GM10266 (cell line): ENCODE data around the gene STK4.

Source experiments
- DNase-seq: peaks from one replicate; pipeline ENCODE4 v3.0.0; 2012; ENCODE audit errors: extremely low spot score
- TF ChIP-seq, protein P1 (sequence below): IDR thresholded peaks from 2 replicates; pipeline ENCODE4 v1.5.1; 2012; ENCODE audit warnings: mild to moderate bottlenecking, low read depth; ENCODE audit not compliant: control insufficient read depth, insufficient read depth; ENCODE audit errors: missing control alignments

STK4 gene

DNA sequence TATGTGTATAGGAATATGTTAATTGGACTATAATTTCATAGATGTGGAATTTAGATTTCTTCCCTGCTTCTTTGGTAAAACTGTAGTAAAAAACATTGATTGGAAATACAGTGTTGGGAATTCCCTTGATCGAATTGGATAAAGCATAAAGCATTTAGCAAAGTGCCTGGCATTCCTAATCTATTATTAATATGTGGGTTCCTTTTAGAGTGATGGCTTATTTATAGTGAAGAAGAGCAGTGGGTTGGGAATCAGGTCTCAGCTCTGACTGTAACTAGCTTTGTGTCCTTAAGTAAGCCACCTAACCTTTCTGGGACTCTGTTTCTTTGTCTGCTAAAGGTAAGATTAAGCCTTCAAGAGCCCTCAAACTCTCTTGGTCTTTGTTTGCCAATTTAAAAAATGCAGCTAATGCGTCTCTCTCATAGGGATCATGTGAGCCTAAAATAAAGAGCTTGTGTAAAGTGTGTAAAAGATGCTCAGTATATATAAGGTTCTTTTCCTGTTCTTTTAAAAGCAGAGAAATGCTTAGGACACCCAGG, 81.3 kb downstream of the STK4 start:
- DNase-seq, result no peak
- TF ChIP-seq, protein P1, sequence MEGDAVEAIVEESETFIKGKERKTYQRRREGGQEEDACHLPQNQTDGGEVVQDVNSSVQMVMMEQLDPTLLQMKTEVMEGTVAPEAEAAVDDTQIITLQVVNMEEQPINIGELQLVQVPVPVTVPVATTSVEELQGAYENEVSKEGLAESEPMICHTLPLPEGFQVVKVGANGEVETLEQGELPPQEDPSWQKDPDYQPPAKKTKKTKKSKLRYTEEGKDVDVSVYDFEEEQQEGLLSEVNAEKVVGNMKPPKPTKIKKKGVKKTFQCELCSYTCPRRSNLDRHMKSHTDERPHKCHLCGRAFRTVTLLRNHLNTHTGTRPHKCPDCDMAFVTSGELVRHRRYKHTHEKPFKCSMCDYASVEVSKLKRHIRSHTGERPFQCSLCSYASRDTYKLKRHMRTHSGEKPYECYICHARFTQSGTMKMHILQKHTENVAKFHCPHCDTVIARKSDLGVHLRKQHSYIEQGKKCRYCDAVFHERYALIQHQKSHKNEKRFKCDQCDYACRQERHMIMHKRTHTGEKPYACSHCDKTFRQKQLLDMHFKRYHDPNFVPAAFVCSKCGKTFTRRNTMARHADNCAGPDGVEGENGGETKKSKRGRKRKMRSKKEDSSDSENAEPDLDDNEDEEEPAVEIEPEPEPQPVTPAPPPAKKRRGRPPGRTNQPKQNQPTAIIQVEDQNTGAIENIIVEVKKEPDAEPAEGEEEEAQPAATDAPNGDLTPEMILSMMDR, result no peak

DNA sequence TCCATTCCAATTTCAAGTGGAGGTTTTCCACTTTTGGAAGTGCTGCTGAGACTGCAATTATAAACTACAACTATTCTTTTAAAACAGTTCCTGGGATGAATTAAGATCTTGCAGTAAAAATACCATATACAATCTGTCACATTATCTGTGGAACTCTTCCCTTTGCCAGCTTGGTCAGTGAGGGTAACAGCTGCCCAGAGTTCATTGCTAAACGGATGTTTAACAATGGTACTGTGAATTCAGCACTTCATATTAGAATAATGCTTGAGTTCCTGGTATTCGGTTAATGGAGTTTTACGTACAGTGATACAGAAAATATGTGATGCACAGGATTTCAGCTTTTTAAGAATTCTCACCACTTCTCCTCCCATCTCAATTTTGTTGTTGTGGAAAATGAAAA, 83.1 kb downstream of the STK4 start:
- DNase-seq, result no peak
- TF ChIP-seq, protein P1, result no peak

DNA sequence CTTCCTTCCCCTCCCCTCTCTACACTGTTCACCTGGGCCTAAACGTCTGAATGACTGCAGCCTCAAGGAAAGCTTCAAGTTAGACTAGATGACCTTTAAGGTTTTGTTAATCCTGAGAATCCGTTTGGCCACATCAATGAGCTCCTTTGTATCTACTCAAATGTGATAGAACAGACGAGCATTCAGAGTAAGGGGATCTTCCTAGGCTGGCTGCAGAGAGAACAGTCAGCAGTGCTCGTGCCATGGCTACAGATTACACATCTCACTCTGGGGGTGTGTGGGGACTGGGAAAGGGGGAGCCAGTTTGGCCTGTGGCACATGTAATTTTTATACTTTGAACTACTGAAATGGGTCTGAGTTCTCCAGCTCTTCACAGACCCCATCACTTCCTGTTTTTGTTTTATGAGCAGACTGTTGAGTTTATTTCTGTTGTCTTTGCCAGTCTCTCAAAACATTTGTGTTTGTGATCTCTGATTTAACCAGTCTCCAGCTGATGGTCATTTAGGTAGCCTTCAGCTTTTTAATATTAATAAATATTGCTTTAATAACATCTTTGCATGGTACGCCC, 83.7 kb downstream of the STK4 start:
- TF ChIP-seq, protein P1, result no peak

DNA sequence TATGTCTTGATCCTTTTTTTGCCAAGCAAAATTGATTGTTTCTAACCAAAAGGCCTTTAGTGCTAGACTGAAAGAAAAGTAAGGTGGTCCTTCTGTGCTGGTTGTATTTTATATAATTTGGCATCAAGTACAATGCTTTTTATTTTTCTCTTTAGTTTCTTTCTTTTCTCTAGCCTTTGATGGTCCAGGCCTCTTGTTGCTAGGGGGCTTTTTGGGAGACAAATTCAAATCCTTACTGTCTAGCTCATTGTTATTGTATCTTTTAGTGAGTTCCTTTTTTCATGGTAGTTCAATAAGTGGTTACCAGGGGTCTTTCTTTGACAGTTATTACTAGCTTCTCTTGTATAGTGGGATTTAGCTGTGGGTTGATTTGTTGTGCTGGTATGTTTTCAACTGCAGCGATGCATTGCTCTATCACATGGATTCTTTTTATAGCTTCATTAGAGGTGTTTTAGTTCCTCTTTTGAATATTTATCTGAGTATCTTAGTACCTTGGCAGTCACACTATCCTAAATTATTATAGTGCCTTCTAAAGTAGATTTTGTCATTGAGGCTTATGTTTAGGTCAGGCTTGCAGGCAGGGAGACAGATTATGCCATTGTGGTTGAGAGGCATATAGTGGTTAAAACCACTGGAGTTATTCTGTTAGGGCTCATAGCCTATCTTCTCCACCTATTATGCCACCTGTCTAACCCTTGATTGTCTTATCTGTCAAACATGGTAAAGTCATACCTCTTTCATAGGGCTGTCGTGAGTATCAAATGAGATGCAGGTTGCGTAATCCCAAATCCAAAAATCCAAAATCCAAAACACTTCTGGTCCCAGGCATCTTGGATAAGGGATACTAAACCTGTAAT, 85.1 kb downstream of the STK4 start:
- TF ChIP-seq, protein P1, result no peak
- DNase-seq, result no peak

More for the DNA sequence above, 83.7 kb downstream of the STK4 start:
- DNase-seq, result no peak

DNA sequence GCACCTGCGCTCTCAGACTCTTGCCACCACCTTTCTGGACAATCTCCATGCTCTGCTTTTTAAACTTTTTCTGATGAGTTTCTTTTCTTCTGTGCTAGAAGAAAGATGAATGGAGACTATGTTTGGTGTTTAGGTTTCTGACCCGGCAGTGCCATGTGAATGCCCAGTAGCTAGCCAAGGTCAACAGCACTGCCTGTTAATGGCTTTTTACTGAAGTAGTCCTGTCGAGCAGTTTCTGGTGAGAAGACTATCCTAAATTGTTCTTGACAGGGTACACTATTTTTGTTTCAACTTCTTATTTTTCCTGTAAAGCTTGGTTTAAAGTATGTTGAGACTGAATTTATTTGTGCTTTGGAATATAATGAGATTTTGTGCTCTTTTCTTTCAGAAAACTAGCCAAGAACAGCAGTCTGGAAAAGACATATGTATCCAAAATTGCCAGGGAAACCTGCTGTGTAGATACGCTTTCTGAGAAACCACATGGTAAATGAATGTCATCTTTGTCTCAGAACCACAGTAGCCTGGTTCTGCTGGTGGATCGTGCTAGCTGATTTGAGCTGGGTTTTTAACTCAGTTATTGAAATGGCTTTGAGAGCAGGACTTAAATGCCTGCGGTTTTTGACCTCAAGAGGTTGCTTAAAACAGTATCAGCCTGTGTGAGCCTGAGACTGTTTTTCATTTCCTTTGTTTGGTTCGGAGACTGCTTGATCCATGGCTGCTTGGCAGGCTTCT, 86.6 kb downstream of the STK4 start:
- TF ChIP-seq, protein P1, result no peak
- peak; percentile 43 for DNase-seq

DNA sequence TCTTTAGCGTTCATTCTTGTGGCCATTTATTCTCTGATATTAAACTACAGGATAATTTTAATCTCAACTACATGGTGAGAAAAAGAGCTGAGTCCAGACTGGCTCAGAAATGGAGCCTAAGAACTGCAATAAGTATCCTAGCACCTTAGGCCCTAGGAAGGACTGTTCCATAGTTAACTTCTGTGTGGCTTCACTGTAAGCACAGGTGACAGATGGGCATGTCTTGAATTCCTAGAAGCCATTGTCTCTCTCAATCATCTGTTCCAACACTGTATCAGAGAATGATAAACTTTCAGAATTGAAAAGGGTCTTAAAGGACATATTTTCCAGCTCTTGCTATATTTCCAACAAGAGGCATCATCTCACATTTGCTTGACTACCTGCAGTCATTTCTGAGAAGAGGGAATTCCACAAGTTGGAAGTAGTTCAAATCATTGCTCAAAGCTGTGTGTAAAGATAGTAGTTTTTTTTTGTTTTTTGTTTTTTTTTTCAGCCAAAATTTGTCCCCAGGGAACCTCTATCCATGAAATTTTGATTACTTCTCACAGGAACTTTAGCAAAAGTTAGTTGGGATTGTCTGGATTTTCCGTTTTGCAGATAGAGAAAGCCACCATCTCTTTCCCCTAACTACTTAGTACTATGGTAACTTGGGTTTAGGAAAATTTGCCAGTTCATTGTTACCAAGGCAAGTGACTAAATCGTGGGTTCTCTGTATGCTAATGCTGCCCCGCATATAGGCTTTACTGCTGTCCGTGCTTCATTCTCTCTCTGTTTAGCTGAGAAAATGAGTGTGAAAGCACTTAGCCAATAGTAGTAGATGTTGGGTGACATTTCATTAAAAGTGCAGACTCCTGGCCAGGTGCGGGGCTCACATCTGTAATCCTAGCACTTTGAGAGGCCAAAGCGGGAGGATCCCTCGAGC, 87.4 kb downstream of the STK4 start:
- no peak for DNase-seq
- TF ChIP-seq, protein P1, result no peak
